Neural crest cell (in vitro differentiated cells): ENCODE measurements around the gene FCRL5. TPM values are rescaled to one million over a fixed set of nuclear protein-coding genes. Genes with fewer than 3 reads are reported as not detected.
A peak's percentile ranks its signal among the peaks of the same experiment; 100 is the strongest.

Experiments
- DNase-seq: peaks from one replicate; pipeline ENCODE4 v3.0.0; 2021; ENCODE audit warnings: low read depth, mixed read lengths, low spot score
- H3K27ac Mint-ChIP-seq: one replicate; pipeline ENCODE4 v1.8.0; 2021; ENCODE audit warnings: mild to moderate bottlenecking, mixed read lengths; ENCODE audit not compliant: unreplicated experiment
- H3K27me3 Mint-ChIP-seq: 2 replicates; pipeline ENCODE4 v1.8.0; 2021; ENCODE audit warnings: low read depth, mild to moderate bottlenecking, mixed read lengths
- H3K36me3 Mint-ChIP-seq: 2 replicates; pipeline ENCODE4 v1.8.0; 2021; ENCODE audit warnings: low read depth, mild to moderate bottlenecking, mixed read lengths
- H3K4me1 Mint-ChIP-seq: 2 replicates; pipeline ENCODE4 v1.8.0; 2021; ENCODE audit warnings: mixed read lengths
- H3K4me3 Mint-ChIP-seq: one replicate; pipeline ENCODE4 v1.8.0; 2021; ENCODE audit warnings: mild to moderate bottlenecking, mixed read lengths
- H3K9me3 Mint-ChIP-seq: 2 replicates; pipeline ENCODE4 v1.8.0; 2021; ENCODE audit warnings: mixed read lengths
- CTCF ChIP-seq: fragments of 200-600 bp; sonication (generic); conservative IDR thresholded peaks from 2 replicates; pipeline ENCODE4 v1.5.0; 2021; ENCODE audit warnings: antibody characterized with exemption, mild to moderate bottlenecking
- total RNA-seq: library from RNA; stranded (reverse); gene quantifications from 2 replicates; pipeline ENCODE4 v1.2.1, GENCODE V29; 2021

The FCRL5 gene
- total RNA-seq, 1 donor from 2014 or later = not detected

- no peaks in the 10 kb centered on the region for H3K9me3 Mint-ChIP-seq
- no peak overlapping the region for H3K27ac Mint-ChIP-seq
- H3K4me1 Mint-ChIP-seq = peaks cover 3% of the 10 kb centered on the region
- no peak overlapping the region for H3K4me3 Mint-ChIP-seq
- H3K36me3 Mint-ChIP-seq = no peaks in the 10 kb centered on the region
- TF ChIP-seq CTCF = peak; percentile 84
- H3K27me3 Mint-ChIP-seq = peaks cover 33% of the 10 kb centered on the region
- peak; percentile 65 for DNase-seq
These were observed 56.2 kb downstream of the FCRL5 start for GRCh38 chr1:157496121-157496526.

GRCh38 chr1:157495285-157495684 is 57.0 kb downstream of the FCRL5 start:
- no peaks in the 10 kb centered on the region for H3K9me3 Mint-ChIP-seq
- no peak for DNase-seq
- H3K27ac Mint-ChIP-seq = no peak overlapping the region
- peaks cover 33% of the 10 kb centered on the region for H3K27me3 Mint-ChIP-seq
- H3K36me3 Mint-ChIP-seq = no peaks in the 10 kb centered on the region
- H3K4me3 Mint-ChIP-seq = no peak overlapping the region
- H3K4me1 Mint-ChIP-seq = peaks cover 3% of the 10 kb centered on the region
- TF ChIP-seq CTCF = no peak

- Mint-ChIP-seq H3K9me3 (no peaks in the 10 kb centered on the region), H3K27me3 (peaks cover 38% of the 10 kb centered on the region), H3K4me1 (peaks cover 3% of the 10 kb centered on the region), H3K4me3 (no peak overlapping the region), H3K36me3 (no peaks in the 10 kb centered on the region), H3K27ac (no peak overlapping the region)
- no peak for TF ChIP-seq CTCF
- DNase-seq = no peak
These were observed 58.2 kb downstream of the FCRL5 start for GRCh38 chr1:157494093-157494492.

- H3K27ac Mint-ChIP-seq = no peak overlapping the region
These were observed 61.7 kb downstream of the FCRL5 start for GRCh38 chr1:157490467-157491165.

GRCh38 chr1:157488156-157488555 is 64.2 kb downstream of the FCRL5 start:
- DNase-seq = no peak
- H3K4me1 Mint-ChIP-seq = no peaks in the 10 kb centered on the region
- no peak overlapping the region for H3K4me3 Mint-ChIP-seq
- no peak for TF ChIP-seq CTCF
- H3K27me3 Mint-ChIP-seq = peaks cover 26% of the 10 kb centered on the region
- no peak overlapping the region for H3K27ac Mint-ChIP-seq
- H3K36me3 Mint-ChIP-seq = no peaks in the 10 kb centered on the region
- no peaks in the 10 kb centered on the region for H3K9me3 Mint-ChIP-seq

More at GRCh38 chr1:157490467-157491165, 61.7 kb downstream of the FCRL5 start:
- TF ChIP-seq CTCF = peak; percentile 81
- no peaks in the 10 kb centered on the region for H3K4me1 Mint-ChIP-seq
- DNase-seq = peak; percentile 79
- no peak overlapping the region for H3K4me3 Mint-ChIP-seq
- peaks cover 36% of the 10 kb centered on the region for H3K27me3 Mint-ChIP-seq
- H3K9me3 Mint-ChIP-seq = no peaks in the 10 kb centered on the region
- no peaks in the 10 kb centered on the region for H3K36me3 Mint-ChIP-seq
